Natural killer cell (primary cell): ENCODE measurements around the gene UXS1. TPM values are rescaled to one million over a fixed set of nuclear protein-coding genes. Genes with fewer than 3 reads are reported as not detected.
"Not testable (repeated sequence)": the region's sequence is repeated elsewhere in the genome, so short reads cannot be mapped to it uniquely, and the experiment has no call there.

Source experiments
- ATAC-seq, 3 donors: fragments of 150-1000 bp in 2 of 3; fragments of 200-7000 bp in 1 of 3; cut with Tn5 transposase; 1 replicate in 1 of 3; 2 replicates in 2 of 3; pipeline ENCODE4 v1.10.0; 2021; ENCODE audit warnings: mild to moderate bottlenecking in 2 of 3, moderate library complexity in 2 of 3
- DNase-seq, 2 donors: peaks; one replicate each; pipeline versions ENCODE4 v3.0.0 to v3.0.0-alpha.2; 2013 to 2021; ENCODE audit warnings: mixed read lengths in 1 of 2
- H3K27ac ChIP-seq: one replicate; pipeline ENCODE4 v1.5.1; 2013; ENCODE audit warnings: mild to moderate bottlenecking, low read length
- H3K27me3 ChIP-seq: one replicate; pipeline ENCODE4 v1.6.1; 2013; ENCODE audit warnings: low read length; ENCODE audit not compliant: control insufficient read depth, insufficient read depth
- H3K36me3 ChIP-seq: one replicate; pipeline ENCODE4 v1.6.1; 2013; ENCODE audit warnings: low read length; ENCODE audit not compliant: control insufficient read depth, insufficient read depth
- H3K4me1 ChIP-seq: one replicate; pipeline ENCODE4 v1.6.1; 2013; ENCODE audit warnings: low read length; ENCODE audit not compliant: control insufficient read depth, insufficient read depth
- H3K4me3 ChIP-seq: one replicate; pipeline ENCODE4 v1.5.1; 2013; ENCODE audit warnings: low read length
- H3K9me3 ChIP-seq: one replicate; pipeline ENCODE4 v1.6.1; 2013; ENCODE audit warnings: low read length; ENCODE audit not compliant: control insufficient read depth, insufficient read depth
- H3K27ac Mint-ChIP-seq, 2 donors: one replicate each; pipeline ENCODE4 v1.8.0; 2022; ENCODE audit warnings: mild to moderate bottlenecking in 2 of 2, mixed read lengths in 2 of 2, moderate library complexity in 1 of 2
- H3K27me3 Mint-ChIP-seq, 2 donors: one replicate each; pipeline ENCODE4 v1.8.0; 2022; ENCODE audit warnings: low read depth in 2 of 2, mixed read lengths in 2 of 2
- H3K36me3 Mint-ChIP-seq: one replicate; pipeline ENCODE4 v1.8.0; 2022; ENCODE audit warnings: mixed read lengths
- H3K4me1 Mint-ChIP-seq, 2 donors: one replicate each; pipeline ENCODE4 v1.8.0; 2022; ENCODE audit warnings: mixed read lengths in 2 of 2
- H3K4me3 Mint-ChIP-seq: one replicate; pipeline ENCODE4 v1.8.0; 2022; ENCODE audit warnings: mild to moderate bottlenecking, moderate library complexity, mixed read lengths
- H3K9me3 Mint-ChIP-seq, 2 donors: one replicate each; pipeline ENCODE4 v1.8.0; 2022; ENCODE audit warnings: mixed read lengths in 2 of 2
- CTCF ChIP-seq: fragments of 200-600 bp; IDR thresholded peaks from one replicate; pipeline ENCODE4 v1.8.0; 2022; ENCODE audit warnings: antibody characterized with exemption
- WGBS: methylation state at CpG from one replicate; pipeline ENCODE4 v1.1.7; 2013; ENCODE audit warnings: missing lambda C conversion rate; ENCODE audit not compliant: insufficient coverage; 5-methylcytosine and 5-hydroxymethylcytosine counted together
- intact Hi-C: fragments of 100-400 bp; cut with micrococcal nuclease; formaldehyde crosslinking; loops from one replicate; pipeline ENCODE4 v1.14.2; 2022
- total RNA-seq, 4 donors: library from RNA; stranded (reverse); fragments of 120-200 nt in 1 of 4; gene quantifications; one replicate each; pipeline versions ENCODE4 v1.2.3 to v1.2.4, GENCODE V29; 2013 to 2022

UXS1 gene
- total RNA-seq, 3 donors from 2014 or later (not counting 1 experiment from before 2014, with no cell fraction given), result 36.3 to 60.4 (median 37.5) TPM

GRCh38 chr2:106232638-106233349, 38.7 kb upstream of the UXS1 start:
- Mint-ChIP-seq H3K4me1 (no peaks in the 10 kb centered on the region), H3K4me3 (no peak overlapping the region), H3K9me3 (peaks cover 17 to 28% of the 10 kb centered on the region in 2 donors), H3K27ac (no peak overlapping the region), H3K27me3 (peaks cover 8 to 14% of the 10 kb centered on the region in 2 donors), H3K36me3 (peaks cover 38% of the 10 kb centered on the region)
- intact Hi-C loops, result no loop called here
- 90% methylated on average over 1 of the region's 1 CpG for WGBS
- Histone ChIP-seq H3K4me3 (no peak overlapping the region), H3K27ac (no peak overlapping the region), H3K9me3 (peaks cover 13% of the 10 kb centered on the region), H3K4me1 (no peaks in the 10 kb centered on the region), H3K36me3 (no peaks in the 10 kb centered on the region), H3K27me3 (no peaks in the 10 kb centered on the region)
- TF ChIP-seq CTCF, result no peak
- ATAC-seq (no peak), DNase-seq (no peak)

- no peaks in the 10 kb centered on the region for H3K4me1 Mint-ChIP-seq
- DNase-seq (no peak), ATAC-seq (no peak)
- intact Hi-C loops, result no loop called here
- no peaks in the 10 kb centered on the region for H3K9me3 Mint-ChIP-seq
- no peak overlapping the region for H3K27ac Mint-ChIP-seq
- Histone ChIP-seq H3K4me1 (no peaks in the 10 kb centered on the region), H3K4me3 (no peak overlapping the region), H3K36me3 (no peaks in the 10 kb centered on the region), H3K9me3 (no peaks in the 10 kb centered on the region), H3K27ac (no peak overlapping the region), H3K27me3 (no peaks in the 10 kb centered on the region)
- 89% methylated on average over 4 of the region's 5 CpGs for WGBS
- H3K36me3 Mint-ChIP-seq, result no peaks in the 10 kb centered on the region
- H3K4me3 Mint-ChIP-seq, result no peak overlapping the region
- TF ChIP-seq CTCF, result no peak
- peaks cover 0 to 1% of the 10 kb centered on the region in 2 donors for H3K27me3 Mint-ChIP-seq
These were observed 29.2 kb upstream of the UXS1 start for GRCh38 chr2:106223347-106223746.

- DNase-seq, H3K9me3 Mint-ChIP-seq, H3K27me3 ChIP-seq, H3K27ac ChIP-seq, H3K27me3 Mint-ChIP-seq, H3K36me3 ChIP-seq, ATAC-seq, H3K4me3 Mint-ChIP-seq, H3K4me3 ChIP-seq, H3K4me1 ChIP-seq, H3K36me3 Mint-ChIP-seq, H3K9me3 ChIP-seq, H3K4me1 Mint-ChIP-seq, H3K27ac Mint-ChIP-seq, intact Hi-C loops: not testable (repeated sequence)
- 86% methylated on average over 5 of the region's 5 CpGs for WGBS
These were observed 28.0 kb upstream of the UXS1 start for GRCh38 chr2:106222057-106222456.

GRCh38 chr2:106219813-106220212, 25.7 kb upstream of the UXS1 start:
- Histone ChIP-seq H3K36me3 (no peaks in the 10 kb centered on the region), H3K27ac (no peak overlapping the region), H3K4me3 (no peak overlapping the region), H3K27me3 (no peaks in the 10 kb centered on the region), H3K9me3 (no peaks in the 10 kb centered on the region), H3K4me1 (no peaks in the 10 kb centered on the region)
- ATAC-seq (no peak), DNase-seq (no peak)
- WGBS, result 86% methylated on average over 1 of the region's 3 CpGs
- Mint-ChIP-seq H3K27ac (no peak overlapping the region), H3K4me3 (no peak overlapping the region), H3K36me3 (no peaks in the 10 kb centered on the region), H3K27me3 (peaks cover 0 to 22% of the 10 kb centered on the region in 2 donors), H3K4me1 (no peaks in the 10 kb centered on the region), H3K9me3 (no peaks in the 10 kb centered on the region)
- intact Hi-C loops, result no loop called here
- no peak for TF ChIP-seq CTCF

GRCh38 chr2:106219157-106219556, 25.1 kb upstream of the UXS1 start:
- H3K4me1 Mint-ChIP-seq, H3K9me3 ChIP-seq, DNase-seq, H3K9me3 Mint-ChIP-seq, H3K4me3 Mint-ChIP-seq, H3K27ac ChIP-seq, ATAC-seq, H3K4me3 ChIP-seq, H3K4me1 ChIP-seq, intact Hi-C loops, H3K27ac Mint-ChIP-seq, H3K36me3 Mint-ChIP-seq, H3K36me3 ChIP-seq, H3K27me3 ChIP-seq: not testable (repeated sequence)
- H3K27me3 Mint-ChIP-seq, result peaks cover 0 to 22% of the 10 kb centered on the region in 2 donors
- WGBS, result 56% methylated on average over 1 of the region's 8 CpGs
